Fibroblast of the aortic adventitia (primary cell): ENCODE results near the gene SMARCA1. TPM values are rescaled to one million over a fixed set of nuclear protein-coding genes. Genes with fewer than 3 reads are reported as not detected.

ENCODE experiments used
- DNase-seq: peaks from one replicate; pipeline ENCODE4 v3.0.0-alpha.2; 2010; ENCODE audit warnings: low read depth
- H3K4me3 ChIP-seq: 2 replicates; pipeline ENCODE4 v1.5.1; 2011; ENCODE audit warnings: low read depth, mild to moderate bottlenecking, control low read depth, low read length, moderate library complexity
- CTCF ChIP-seq: IDR thresholded peaks from 2 replicates; pipeline ENCODE4 v1.5.1; 2011; ENCODE audit warnings: mild to moderate bottlenecking, low read length, control low read depth, inconsistent platforms; ENCODE audit not compliant: insufficient read depth
- total RNA-seq: library from RNA; depleted of rRNA; stranded (reverse); fragments of >200 nt; gene quantifications from 2 replicates; pipeline ENCODE4 v1.2.3, GENCODE V29; 2012; ENCODE audit warnings: low replicate concordance

Gene SMARCA1
- total RNA-seq, 1 donor = 62.5 TPM

- no peak overlapping the region for H3K4me3 ChIP-seq
- no peak for TF ChIP-seq CTCF
- no peak for DNase-seq
These were observed 28.4 kb downstream of the SMARCA1 start for GRCh38 chrX:129494887-129495286.

- DNase-seq = peak; percentile 35
These were observed 29.6 kb downstream of the SMARCA1 start for GRCh38 chrX:129493643-129494042.

GRCh38 chrX:129490330-129490729 lies 33.0 kb downstream of the SMARCA1 start:
- no peak for DNase-seq
- H3K4me3 ChIP-seq = no peak overlapping the region
- no peak for TF ChIP-seq CTCF

More at GRCh38 chrX:129493643-129494042, 29.6 kb downstream of the SMARCA1 start:
- no peak overlapping the region for H3K4me3 ChIP-seq
- TF ChIP-seq CTCF = no peak

- DNase-seq = no peak
- no peak overlapping the region for H3K4me3 ChIP-seq
- no peak for TF ChIP-seq CTCF
These were observed 34.9 kb downstream of the SMARCA1 start for GRCh38 chrX:129488359-129488758.

- no peak for TF ChIP-seq CTCF
- H3K4me3 ChIP-seq = no peak overlapping the region
- DNase-seq = no peak
These were observed 42.4 kb downstream of the SMARCA1 start for GRCh38 chrX:129480889-129481288.

- TF ChIP-seq CTCF = no peak
- H3K4me3 ChIP-seq = no peak overlapping the region
- DNase-seq = peak; percentile 19
These were observed 44.8 kb downstream of the SMARCA1 start for GRCh38 chrX:129478516-129478915.

GRCh38 chrX:129472116-129472515 lies 51.2 kb downstream of the SMARCA1 start:
- TF ChIP-seq CTCF = no peak
- H3K4me3 ChIP-seq = no peak overlapping the region
- peak; percentile 56 for DNase-seq
